T47D (cell line): ENCODE results near the gene SLC16A2.
"Not testable (repeated sequence)": the region's sequence is repeated elsewhere in the genome, so short reads cannot be mapped to it uniquely, and the experiment has no call there.

Source experiments
- DNase-seq, 2 experiments: peaks; one replicate each; pipeline versions ENCODE4 v3.0.0 to v3.0.0-alpha.2; 2011 to 2012; ENCODE audit warnings: low read depth in 1 of 2, low spot score in 1 of 2
- JUND ChIP-seq: IDR thresholded peaks from 2 replicates; pipeline ENCODE4 v1.6.1; 2012; ENCODE audit warnings: low read depth
- in situ Hi-C: cut with HindIII; loops from 2 replicates; pipeline ENCODE4 v1.10.0; 2016; ENCODE audit warnings: low sequenced_read_pairs, low pct_unique_long_range_greater_than_20kb

The SLC16A2 gene

GRCh38 chrX:74450803-74451449, 29.6 kb downstream of the SLC16A2 start:
- no peak for TF ChIP-seq JUND

GRCh38 chrX:74451450-74452198, 30.3 kb downstream of the SLC16A2 start:
- no peak for DNase-seq
- in situ Hi-C loops = no loop called here
- no peak for TF ChIP-seq JUND

More at GRCh38 chrX:74450803-74451449, 29.6 kb downstream of the SLC16A2 start:
- DNase-seq = no peak
- in situ Hi-C loops = no loop called here

- in situ Hi-C loops = no loop called here
- no peak for DNase-seq
- no peak for TF ChIP-seq JUND
These were observed 30.8 kb downstream of the SLC16A2 start for GRCh38 chrX:74452199-74452481.

- no peak for TF ChIP-seq JUND
- in situ Hi-C loops = no loop called here
- no peak for DNase-seq
These were observed 31.9 kb downstream of the SLC16A2 start for GRCh38 chrX:74453178-74453577.

GRCh38 chrX:74454233-74454632, 32.9 kb downstream of the SLC16A2 start:
- in situ Hi-C loops, DNase-seq: not testable (repeated sequence)

- TF ChIP-seq JUND = peak; percentile 52; the same call in 1 of the 2 replicates
- peak in 1 of 2 experiments; percentile 33 for DNase-seq
These were observed 37.4 kb downstream of the SLC16A2 start for GRCh38 chrX:74458736-74459135.

GRCh38 chrX:74461384-74461783, 40.1 kb downstream of the SLC16A2 start:
- TF ChIP-seq JUND = no peak
- in situ Hi-C loops = no loop called here
- DNase-seq = no peak

More at GRCh38 chrX:74458736-74459135, 37.4 kb downstream of the SLC16A2 start:
- in situ Hi-C loops = no loop called here

GRCh38 chrX:74464722-74465121, 43.4 kb downstream of the SLC16A2 start:
- no peak for TF ChIP-seq JUND
- in situ Hi-C loops = no loop called here

GRCh38 chrX:74465424-74465823, 44.1 kb downstream of the SLC16A2 start:
- TF ChIP-seq JUND = no peak
- DNase-seq = no peak
- in situ Hi-C loops = no loop called here

More at GRCh38 chrX:74464722-74465121, 43.4 kb downstream of the SLC16A2 start:
- no peak for DNase-seq

- no peak for TF ChIP-seq JUND
- DNase-seq = no peak
- in situ Hi-C loops = no loop called here
These were observed 46.4 kb downstream of the SLC16A2 start for GRCh38 chrX:74467656-74468055.

GRCh38 chrX:74473116-74473515, 51.8 kb downstream of the SLC16A2 start:
- in situ Hi-C loops, DNase-seq: not testable (repeated sequence)

GRCh38 chrX:74490247-74490646, 69.0 kb downstream of the SLC16A2 start:
- in situ Hi-C loops = no loop called here
- no peak for DNase-seq

GRCh38 chrX:74492720-74493201, 71.5 kb downstream of the SLC16A2 start:
- in situ Hi-C loops = no loop called here
- DNase-seq = no peak
- no peak for TF ChIP-seq JUND

More at GRCh38 chrX:74490247-74490646, 69.0 kb downstream of the SLC16A2 start:
- TF ChIP-seq JUND = no peak
